ENCODE data around the gene TNP2. TPM values are rescaled to one million over a fixed set of nuclear protein-coding genes. Genes with fewer than 3 reads are reported as not detected.

The TNP2 gene
- total and polyA plus RNA-seq, 9 of the 15 experiments (the other 6 are each of a cell fraction or from before 2014, with no cell fraction given) = not detected

DNA sequence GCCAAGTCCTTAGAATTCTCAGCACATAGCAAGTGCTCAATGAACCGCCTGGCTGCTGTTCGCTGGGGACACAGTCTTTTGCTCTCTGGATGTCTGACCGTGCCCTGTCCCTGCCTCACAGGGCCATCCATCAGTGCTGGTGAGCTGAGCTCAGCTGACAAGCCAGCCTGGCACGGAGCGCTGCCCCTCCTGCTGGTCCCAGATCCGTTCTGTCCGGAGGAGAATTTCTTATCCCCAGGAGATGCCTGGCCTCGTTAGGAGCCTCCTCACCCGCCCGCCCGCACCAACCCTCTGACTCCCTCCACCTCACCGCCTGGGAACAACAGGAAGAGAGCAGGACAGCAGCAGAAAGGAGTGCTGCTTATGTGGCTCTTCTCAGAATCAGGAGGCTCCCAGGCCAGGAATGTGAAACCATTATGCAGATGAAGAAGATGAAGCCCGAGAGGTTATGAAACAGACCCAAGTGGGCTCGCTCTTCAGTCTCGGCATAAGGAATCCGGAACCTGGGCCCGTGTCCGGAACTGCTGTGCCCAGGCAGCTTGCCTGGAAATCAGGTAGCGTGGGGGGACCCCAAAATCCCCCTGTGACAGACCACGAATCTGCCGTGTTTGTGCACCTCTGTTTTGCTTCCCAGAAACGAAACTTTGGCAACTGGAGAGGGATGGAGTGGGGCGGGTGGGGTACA lies 47.3 kb upstream of the TNP2 start (continued):
- TF ChIP-seq HNRNPUL1 (IDR thresholded peaks at IDR 0.05; ENCODE audit: low read length) = no peak
- TF ChIP-seq, protein P1, sequence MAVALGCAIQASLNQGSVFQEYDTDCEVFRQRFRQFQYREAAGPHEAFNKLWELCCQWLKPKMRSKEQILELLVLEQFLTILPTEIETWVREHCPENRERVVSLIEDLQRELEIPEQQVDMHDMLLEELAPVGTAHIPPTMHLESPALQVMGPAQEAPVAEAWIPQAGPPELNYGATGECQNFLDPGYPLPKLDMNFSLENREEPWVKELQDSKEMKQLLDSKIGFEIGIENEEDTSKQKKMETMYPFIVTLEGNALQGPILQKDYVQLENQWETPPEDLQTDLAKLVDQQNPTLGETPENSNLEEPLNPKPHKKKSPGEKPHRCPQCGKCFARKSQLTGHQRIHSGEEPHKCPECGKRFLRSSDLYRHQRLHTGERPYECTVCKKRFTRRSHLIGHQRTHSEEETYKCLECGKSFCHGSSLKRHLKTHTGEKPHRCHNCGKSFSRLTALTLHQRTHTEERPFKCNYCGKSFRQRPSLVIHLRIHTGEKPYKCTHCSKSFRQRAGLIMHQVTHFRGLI (CRISPR knock-in tag; IDR thresholded peaks at IDR 0.05) = no peak

DNA sequence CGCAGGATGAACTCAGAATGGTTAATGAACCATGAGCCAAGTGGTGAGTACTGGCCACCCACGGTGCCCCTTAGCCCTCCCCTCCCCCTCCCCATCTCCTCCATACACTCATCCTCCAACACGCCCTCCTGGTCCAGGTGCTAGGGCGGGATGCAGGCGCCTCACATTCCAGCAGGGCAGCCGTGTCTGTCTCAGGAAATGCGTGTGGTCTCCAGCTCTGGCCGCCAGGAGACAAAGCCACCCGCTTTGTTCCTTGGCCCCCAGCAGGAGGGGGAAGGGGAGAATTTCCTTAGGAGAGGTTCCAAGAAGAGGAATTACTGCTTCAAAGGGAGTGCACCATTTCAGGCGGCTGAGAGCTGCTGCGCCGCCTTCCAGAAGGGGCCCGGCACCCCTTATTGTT lies 46.4 kb upstream of the TNP2 start:
- BruUV-seq (replicated peaks) = no TSS peak
- TF ChIP-seq, protein P2, sequence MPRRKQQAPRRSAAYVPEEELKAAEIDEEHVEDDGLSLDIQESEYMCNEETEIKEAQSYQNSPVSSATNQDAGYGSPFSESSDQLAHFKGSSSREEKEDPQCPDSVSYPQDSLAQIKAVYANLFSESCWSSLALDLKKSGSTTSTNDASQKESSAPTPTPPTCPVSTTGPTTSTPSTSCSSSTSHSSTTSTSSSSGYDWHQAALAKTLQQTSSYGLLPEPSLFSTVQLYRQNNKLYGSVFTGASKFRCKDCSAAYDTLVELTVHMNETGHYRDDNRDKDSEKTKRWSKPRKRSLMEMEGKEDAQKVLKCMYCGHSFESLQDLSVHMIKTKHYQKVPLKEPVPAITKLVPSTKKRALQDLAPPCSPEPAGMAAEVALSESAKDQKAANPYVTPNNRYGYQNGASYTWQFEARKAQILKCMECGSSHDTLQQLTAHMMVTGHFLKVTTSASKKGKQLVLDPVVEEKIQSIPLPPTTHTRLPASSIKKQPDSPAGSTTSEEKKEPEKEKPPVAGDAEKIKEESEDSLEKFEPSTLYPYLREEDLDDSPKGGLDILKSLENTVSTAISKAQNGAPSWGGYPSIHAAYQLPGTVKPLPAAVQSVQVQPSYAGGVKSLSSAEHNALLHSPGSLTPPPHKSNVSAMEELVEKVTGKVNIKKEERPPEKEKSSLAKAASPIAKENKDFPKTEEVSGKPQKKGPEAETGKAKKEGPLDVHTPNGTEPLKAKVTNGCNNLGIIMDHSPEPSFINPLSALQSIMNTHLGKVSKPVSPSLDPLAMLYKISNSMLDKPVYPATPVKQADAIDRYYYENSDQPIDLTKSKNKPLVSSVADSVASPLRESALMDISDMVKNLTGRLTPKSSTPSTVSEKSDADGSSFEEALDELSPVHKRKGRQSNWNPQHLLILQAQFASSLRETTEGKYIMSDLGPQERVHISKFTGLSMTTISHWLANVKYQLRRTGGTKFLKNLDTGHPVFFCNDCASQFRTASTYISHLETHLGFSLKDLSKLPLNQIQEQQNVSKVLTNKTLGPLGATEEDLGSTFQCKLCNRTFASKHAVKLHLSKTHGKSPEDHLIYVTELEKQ (CRISPR knock-in tag; IDR thresholded peaks at IDR 0.05) = no peak
- no peak for TF ChIP-seq ZKSCAN3 (CRISPR knock-in tag; IDR thresholded peaks at IDR 0.05)
- no peak for TF ChIP-seq HDAC8 (tag; IDR thresholded peaks at IDR 0.05)
- TF ChIP-seq ESRRB (CRISPR knock-in tag; IDR thresholded peaks at IDR 0.05; ENCODE audit: borderline replicate concordance) = no peak
- no peak for TF ChIP-seq NFYB (IDR thresholded peaks at IDR 0.05; ENCODE audit: extremely low read depth, insufficient read length)
- no peak for TF ChIP-seq HLTF (IDR thresholded peaks at IDR 0.05)
- no peak for TF ChIP-seq PHF8 (IDR thresholded peaks at IDR 0.05; ENCODE audit: borderline replicate concordance, low read length)
- TF ChIP-seq ZSCAN29 (IDR thresholded peaks at IDR 0.05) = no peak
- TF ChIP-seq SMARCA4 (IDR thresholded peaks at IDR 0.05) = no peak
- ChIA-PET POLR2A (interaction anchor here (1.0 kb wide), 1 partner anchor 60 kb away, joined by 4 read pairs; the partner anchor contains the start of gene SOCS1), CTCF (ENCODE audit: low intra/inter-chr PET ratio) (no interaction called here)
- Histone ChIP-seq H3K9me3 (replicated peaks; ENCODE audit: control insufficient read depth, insufficient read depth, low read depth, low read length) (no peaks in the 10 kb centered on the region), H3K4me2 (ENCODE audit: insufficient read depth, low read length) (no peak overlapping the region), H4K20me1 (replicated peaks; ENCODE audit: control insufficient read depth, insufficient read depth, low read length) (no peaks in the 10 kb centered on the region), H3K36me3 (ENCODE audit: control insufficient read depth, insufficient read depth, low read length) (no peaks in the 10 kb centered on the region), H3K79me2 (ENCODE audit: control insufficient read depth, insufficient read depth, low read length) (no peaks in the 10 kb centered on the region), H2AFZ (ENCODE audit: low read depth, low read length) (no peak overlapping the region), H3K4me1 (replicated peaks in 1 of 2; ENCODE audit: control insufficient read depth in 2 of 2, insufficient read depth in 2 of 2, low read length in 2 of 2) (peaks cover 11 to 17% of the 10 kb centered on the region in 2 experiments; a peak in 3 of 5 replicates), H3K27ac (ENCODE audit: extremely low read depth, low read depth, low read length) (no peak overlapping the region), H3K9me1 (ENCODE audit: control insufficient read depth, insufficient read depth, low read length) (no peaks in the 10 kb centered on the region), H3K27me3 (ENCODE audit: control insufficient read depth in 2 of 2, insufficient read depth in 2 of 2, low read length in 2 of 2) (no peaks in the 10 kb centered on the region), H3K4me3 (no peak overlapping the region), H3K9ac (ENCODE audit: insufficient read depth in 1 of 2, low read depth in 2 of 2, low read length in 2 of 2) (no peak overlapping the region)
- in situ Hi-C loops (cut with MboI) = no loop called here
- intact Hi-C loops (cut with micrococcal nuclease) = no loop called here
- DNase-seq (ENCODE audit: extremely low read depth in 1 of 4, low spot score in 3 of 4) (no peak), ATAC-seq (no peak), FAIRE-seq (no peak)
- 51% methylated on average over 9 of the region's 13 CpGs for WGBS (ENCODE audit: insufficient coverage, low coverage, missing lambda C conversion rate)

All from K562 (cell line).